DND-41 (cell line): ENCODE results near the gene SNX14.

Experiments used
- CTCF ChIP-seq: IDR thresholded peaks from 2 replicates; pipeline ENCODE4 v1.5.1; 2012; ENCODE audit warnings: borderline replicate concordance, low read length, moderate library complexity, mild to moderate bottlenecking; ENCODE audit not compliant: poor library complexity, severe bottlenecking; ENCODE audit errors: extremely low read depth
- EZH2 ChIP-seq: IDR thresholded peaks from 3 replicates; pipeline ENCODE4 v1.6.1; 2012; ENCODE audit warnings: borderline replicate concordance, low read depth, mild to moderate bottlenecking, moderate library complexity, low read length, inconsistent platforms; ENCODE audit not compliant: severe bottlenecking

DNA sequence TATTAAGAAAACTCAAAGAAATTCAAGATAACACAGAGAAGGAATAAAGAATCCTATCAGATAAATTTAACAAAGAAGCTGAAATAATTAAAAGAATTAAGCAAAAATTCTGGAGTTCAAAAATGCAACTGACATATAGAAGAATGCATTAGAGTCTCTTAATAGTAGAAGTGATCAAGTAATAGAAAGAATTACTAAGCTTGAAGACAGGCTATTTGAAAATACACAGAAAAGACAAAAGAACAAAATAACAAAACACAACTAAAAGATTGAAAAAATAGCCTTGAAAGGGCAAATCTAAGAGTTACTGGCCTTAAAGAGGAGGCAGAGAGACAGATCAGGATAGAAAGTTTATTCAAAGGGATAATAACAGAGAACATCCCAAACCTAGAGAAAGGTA is 12.1 kb downstream of the SNX14 start:
- TF ChIP-seq CTCF (no peak), EZH2 (no peak)
